Glutamatergic neuron (in vitro differentiated cells): ENCODE data around the gene SCD5. TPM values are rescaled to one million over a fixed set of nuclear protein-coding genes. Genes with fewer than 3 reads are reported as not detected.

Experiments
- DNase-seq: peaks from one replicate; pipeline ENCODE4 v3.0.0; 2022
- H3K27ac Mint-ChIP-seq: one replicate; pipeline ENCODE4 v1.8.0; 2020; ENCODE audit warnings: mild to moderate bottlenecking, mixed read lengths, inconsistent platforms; ENCODE audit not compliant: unreplicated experiment
- H3K27me3 Mint-ChIP-seq: one replicate; pipeline ENCODE4 v1.8.0; 2020; ENCODE audit warnings: mild to moderate bottlenecking, moderate library complexity, mixed read lengths, inconsistent platforms; ENCODE audit not compliant: unreplicated experiment
- H3K36me3 Mint-ChIP-seq: one replicate; pipeline ENCODE4 v1.8.0; 2020; ENCODE audit warnings: mild to moderate bottlenecking, mixed read lengths, inconsistent platforms; ENCODE audit not compliant: unreplicated experiment
- H3K4me1 Mint-ChIP-seq: one replicate; pipeline ENCODE4 v1.8.0; 2020; ENCODE audit warnings: mild to moderate bottlenecking, low read depth, mixed read lengths, inconsistent platforms; ENCODE audit not compliant: unreplicated experiment
- H3K4me3 Mint-ChIP-seq: one replicate; pipeline ENCODE4 v1.8.0; 2020; ENCODE audit warnings: mild to moderate bottlenecking, mixed read lengths, inconsistent platforms; ENCODE audit not compliant: unreplicated experiment
- H3K9me3 Mint-ChIP-seq: one replicate; pipeline ENCODE4 v1.8.0; 2020; ENCODE audit warnings: mild to moderate bottlenecking, moderate library complexity, mixed read lengths, inconsistent platforms; ENCODE audit not compliant: unreplicated experiment
- CTCF ChIP-seq: fragments of 200-600 bp; sonication (generic); IDR thresholded peaks from one replicate; pipeline ENCODE4 v1.5.0; 2021; ENCODE audit not compliant: partially characterized antibody, unreplicated experiment
- total RNA-seq: library from RNA; stranded (reverse); fragmentation: NEBNext Ultra II Directional; extraction: Animal tissue kit (Norgen Biotek cat#: 25700); gene quantifications from one replicate; pipeline ENCODE4 v1.2.1, GENCODE V29; 2021; ENCODE audit not compliant: unreplicated experiment

Gene SCD5
- total RNA-seq, 1 donor from 2014 or later = 31.9 TPM

GRCh38 chr4:82747686-82748575, 50.7 kb downstream of the SCD5 start:
- H3K4me1 Mint-ChIP-seq = peaks cover 7% of the 10 kb centered on the region
- no peaks in the 10 kb centered on the region for H3K36me3 Mint-ChIP-seq
- no peaks in the 10 kb centered on the region for H3K9me3 Mint-ChIP-seq
- no peak for DNase-seq
- TF ChIP-seq CTCF = no peak
- H3K4me3 Mint-ChIP-seq = no peak overlapping the region
- H3K27me3 Mint-ChIP-seq = no peaks in the 10 kb centered on the region
- H3K27ac Mint-ChIP-seq = no peak overlapping the region

DNA sequence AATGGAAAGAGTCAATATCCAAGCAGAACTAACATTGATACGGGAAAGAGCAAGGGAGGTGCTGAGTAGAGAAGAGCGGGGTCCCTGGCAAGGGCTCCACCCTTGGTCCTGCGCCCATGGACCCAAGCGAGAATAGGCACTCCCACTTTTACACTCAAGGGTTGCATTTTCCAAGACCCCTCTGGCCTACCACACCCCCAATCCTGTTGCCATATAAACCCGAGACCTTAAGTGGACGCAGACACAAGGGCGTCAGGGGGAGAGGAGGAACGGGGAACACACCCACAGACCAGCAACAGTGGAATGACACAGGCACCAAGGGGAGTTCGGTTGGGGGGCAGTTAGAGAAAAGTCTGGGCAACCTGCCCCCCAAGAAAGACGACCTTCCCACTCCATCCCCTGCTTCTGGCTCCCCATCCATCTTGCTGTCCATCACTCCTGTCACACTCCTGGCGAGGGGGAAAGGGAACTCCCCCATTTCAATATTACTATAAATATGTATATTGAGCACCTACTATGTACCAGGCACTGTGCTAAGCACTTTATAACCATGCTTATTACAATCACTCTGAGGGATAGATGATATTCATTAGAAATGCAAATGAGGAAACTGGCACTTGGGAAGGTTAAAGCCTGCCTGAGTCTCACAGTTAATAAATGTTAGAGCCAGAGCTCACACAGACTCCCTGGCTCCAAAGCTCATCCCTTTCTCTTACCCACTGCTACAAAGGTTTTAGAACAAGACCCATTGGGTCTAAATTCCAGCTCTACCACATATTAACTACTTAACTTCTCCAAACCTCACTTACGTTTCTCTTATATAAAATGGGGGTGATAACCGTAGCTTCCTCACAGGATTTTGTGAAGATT, 51.7 kb downstream of the SCD5 start:
- H3K9me3 Mint-ChIP-seq = no peaks in the 10 kb centered on the region
- H3K27ac Mint-ChIP-seq = no peak overlapping the region
- TF ChIP-seq CTCF = no peak
- peaks cover 7% of the 10 kb centered on the region for H3K4me1 Mint-ChIP-seq
- no peaks in the 10 kb centered on the region for H3K27me3 Mint-ChIP-seq
- DNase-seq = no peak
- no peak overlapping the region for H3K4me3 Mint-ChIP-seq
- H3K36me3 Mint-ChIP-seq = no peaks in the 10 kb centered on the region

- peaks cover 1% of the 10 kb centered on the region for H3K9me3 Mint-ChIP-seq
- H3K27ac Mint-ChIP-seq = no peak overlapping the region
These were observed 53.3 kb downstream of the SCD5 start for GRCh38 chr4:82745173-82745842.

DNA sequence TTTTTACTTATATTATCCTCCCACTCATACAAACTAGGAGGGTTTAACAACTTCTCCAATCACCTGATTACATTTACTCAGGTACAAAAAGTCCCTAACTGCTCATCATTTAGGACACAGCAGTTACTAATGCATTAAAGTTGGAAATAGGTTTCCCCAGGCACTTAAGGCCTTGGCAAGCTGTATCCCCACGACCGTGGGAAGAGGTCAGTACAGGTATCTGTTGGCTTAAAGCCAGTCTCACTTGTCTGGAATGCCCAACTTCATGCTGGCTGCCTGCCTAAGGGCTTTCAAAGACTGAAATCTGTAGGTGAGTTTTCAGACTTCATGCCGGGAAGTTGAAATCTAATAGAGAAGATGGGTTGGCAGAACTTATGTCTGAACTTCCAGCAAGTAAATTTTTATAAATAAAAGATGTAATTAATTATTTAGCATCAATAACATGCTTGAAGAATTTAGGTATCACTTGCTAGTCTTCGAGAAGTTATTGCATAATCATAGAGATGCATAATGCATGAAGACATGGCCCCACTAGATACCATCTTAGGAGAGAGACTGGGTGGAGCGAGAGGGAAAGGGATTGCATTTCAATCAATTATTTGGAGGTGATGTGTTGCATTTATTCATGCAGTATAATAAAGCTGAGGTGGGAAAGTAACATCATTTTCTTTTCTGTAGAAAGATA, 54.2 kb downstream of the SCD5 start:
- H3K4me3 Mint-ChIP-seq = no peak overlapping the region
- no peaks in the 10 kb centered on the region for H3K36me3 Mint-ChIP-seq
- H3K9me3 Mint-ChIP-seq = peaks cover 1% of the 10 kb centered on the region
- no peak for DNase-seq
- no peak for TF ChIP-seq CTCF
- peaks cover 7% of the 10 kb centered on the region for H3K4me1 Mint-ChIP-seq
- H3K27me3 Mint-ChIP-seq = no peaks in the 10 kb centered on the region
- no peak overlapping the region for H3K27ac Mint-ChIP-seq

More at GRCh38 chr4:82745173-82745842, 53.3 kb downstream of the SCD5 start:
- no peak for TF ChIP-seq CTCF
- H3K36me3 Mint-ChIP-seq = no peaks in the 10 kb centered on the region
- peaks cover 7% of the 10 kb centered on the region for H3K4me1 Mint-ChIP-seq
- no peak for DNase-seq
- no peak overlapping the region for H3K4me3 Mint-ChIP-seq
- H3K27me3 Mint-ChIP-seq = no peaks in the 10 kb centered on the region
